GM19438 (cell line): ENCODE results near the gene SECTM1.
"Not testable (repeated sequence)": the region's sequence is repeated elsewhere in the genome, so short reads cannot be mapped to it uniquely, and the experiment has no call there.

Experiments
- ATAC-seq: cut with Tn5 transposase; IDR thresholded peaks from one replicate; pipeline ENCODE4 v1.9.1; 2021; ENCODE audit warnings: low read depth; ENCODE audit not compliant: unreplicated experiment

SECTM1 gene

DNA sequence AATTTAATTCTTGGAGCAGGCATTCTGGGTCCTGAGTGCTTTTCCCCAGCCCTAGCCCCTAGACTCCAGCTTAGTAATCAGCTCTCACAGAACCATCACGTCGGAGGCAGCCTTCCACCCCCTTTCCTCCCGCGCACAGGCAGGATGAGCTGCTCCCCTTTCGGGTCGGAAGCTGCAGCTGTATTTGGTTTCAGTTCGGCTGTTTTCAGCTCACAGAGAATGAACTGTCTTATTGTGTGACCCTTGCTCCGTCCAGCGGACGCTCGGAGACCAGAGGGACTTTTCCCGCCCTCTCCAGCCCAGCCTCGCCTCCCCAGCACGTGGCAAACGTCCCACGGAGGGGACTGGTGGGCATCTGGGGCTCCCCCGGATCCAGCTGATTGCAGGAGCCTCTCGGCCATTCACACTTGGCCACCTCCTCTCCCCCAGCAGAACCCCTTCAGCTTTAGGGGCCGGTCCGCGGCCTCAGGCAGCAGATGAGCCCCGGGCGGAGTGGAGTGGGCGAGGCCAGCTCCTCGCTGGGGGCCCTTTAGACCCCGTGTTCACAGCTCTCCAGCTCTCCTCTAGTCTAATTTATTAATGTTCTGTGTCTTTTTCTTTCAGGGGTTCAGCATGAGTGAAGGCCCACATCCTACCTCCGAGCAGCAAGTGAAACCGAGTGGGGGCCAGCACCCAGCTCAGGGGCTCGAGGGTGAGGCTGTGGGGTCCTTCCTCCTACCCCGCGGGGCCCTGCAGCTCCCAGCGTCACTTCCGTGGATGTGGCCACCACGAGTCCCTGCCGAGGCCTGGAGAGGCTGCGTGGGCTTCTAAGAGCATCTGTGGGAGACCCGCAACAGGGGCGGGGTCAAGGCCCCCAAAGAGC, 37.1 kb upstream of the SECTM1 start:
- peak; percentile 81 for ATAC-seq

GRCh38 chr17:82369211-82369610, 35.6 kb upstream of the SECTM1 start:
- ATAC-seq = no peak

GRCh38 chr17:82367724-82368524, 34.4 kb upstream of the SECTM1 start:
- ATAC-seq = no peak

DNA sequence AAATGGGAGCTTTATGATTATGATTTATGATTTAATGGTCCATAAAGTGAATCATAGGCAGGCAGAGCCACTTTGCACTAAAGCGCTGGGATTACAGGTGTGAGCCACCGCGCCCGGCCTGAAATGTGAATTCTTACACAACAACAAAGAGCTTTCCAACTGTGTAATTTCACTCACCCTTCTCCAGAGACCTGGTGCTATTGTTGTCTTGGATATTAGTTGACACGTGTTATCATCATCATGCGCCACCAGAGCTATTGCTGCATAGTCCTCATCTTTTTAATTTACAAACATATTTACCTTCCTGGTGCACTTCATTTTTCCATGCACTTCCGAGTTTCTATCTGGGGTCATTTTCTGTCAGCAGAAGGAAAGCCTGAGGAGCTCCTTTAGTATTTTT, 33.2 kb upstream of the SECTM1 start:
- ATAC-seq = no peak

DNA sequence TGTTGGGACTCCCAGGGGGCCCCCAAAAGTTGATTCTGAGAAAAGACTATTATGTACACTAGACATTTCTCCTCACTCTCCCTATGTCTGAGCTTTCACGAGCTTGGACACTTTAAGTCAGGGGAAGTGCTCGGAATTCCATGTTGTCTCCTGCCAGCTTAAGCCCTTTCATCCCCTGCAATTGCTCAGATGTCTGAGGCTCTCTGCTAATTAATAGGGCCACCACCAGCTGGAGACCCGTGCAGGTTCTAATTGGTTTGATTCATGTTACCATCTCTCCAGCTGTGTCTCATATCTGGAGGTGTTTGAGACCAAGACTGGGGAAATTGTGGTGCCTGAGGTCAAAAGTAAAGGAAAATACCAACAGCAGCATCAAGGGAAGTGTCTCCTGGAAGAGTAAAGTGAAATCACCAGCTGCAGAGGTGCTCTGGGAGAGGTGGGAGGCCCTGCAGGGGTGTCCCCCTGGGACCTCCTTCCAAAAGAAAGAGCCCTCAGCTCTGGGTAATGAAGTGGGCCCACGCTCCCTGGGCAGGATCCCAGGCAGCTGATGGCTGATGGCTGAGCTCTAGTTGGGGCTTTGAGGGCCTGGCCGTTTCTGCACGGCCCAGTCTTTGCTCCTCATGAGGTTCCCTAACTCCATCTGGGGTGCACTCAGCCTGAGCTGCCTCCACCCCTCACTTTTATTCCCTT, 32.2 kb upstream of the SECTM1 start:
- ATAC-seq = no peak

- no peak for ATAC-seq
These were observed 28.5 kb upstream of the SECTM1 start for GRCh38 chr17:82361885-82362633.

- not testable (repeated sequence) for ATAC-seq
These were observed 26.0 kb upstream of the SECTM1 start for GRCh38 chr17:82359451-82360074.

DNA sequence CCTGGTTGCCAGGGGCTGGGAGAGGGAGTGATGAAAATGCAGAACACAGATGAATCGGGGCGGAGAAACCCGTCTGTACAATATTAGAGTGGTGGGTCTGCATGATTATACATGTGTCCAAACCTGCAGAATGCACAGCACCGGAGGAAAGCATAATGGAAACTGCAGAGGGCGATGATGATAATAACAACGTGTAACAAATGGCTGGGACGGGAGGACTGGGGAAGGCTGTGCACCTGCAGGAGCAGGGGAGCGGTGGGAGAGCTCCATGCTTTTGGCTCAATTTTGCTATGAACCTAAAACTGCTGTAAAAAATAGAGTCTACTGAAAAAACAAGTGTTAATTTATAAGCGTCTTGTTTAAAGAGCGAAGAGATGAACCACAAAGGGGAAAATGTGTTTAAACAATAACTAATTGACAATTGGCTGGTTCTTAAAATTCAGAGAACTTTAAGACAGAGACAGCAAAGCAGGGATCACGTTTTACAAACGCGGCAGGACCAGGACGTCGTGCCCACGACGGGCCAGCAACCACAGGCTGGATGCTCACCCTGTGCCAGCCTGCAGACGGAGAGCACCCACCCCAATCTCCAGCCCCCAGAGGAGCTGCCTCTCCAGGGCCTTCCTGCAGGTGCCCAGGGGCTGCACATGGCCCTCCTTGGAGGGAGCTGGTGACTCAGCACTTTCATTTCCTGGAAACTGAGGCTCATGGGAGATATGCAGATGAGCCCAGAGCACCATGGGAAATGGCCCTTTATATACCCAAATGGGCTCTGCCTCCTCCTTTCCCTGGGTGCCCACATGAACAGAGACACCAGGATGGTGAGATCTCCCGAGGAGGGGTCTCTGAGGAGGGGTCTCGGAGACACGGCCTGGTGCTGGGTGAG, 25.1 kb upstream of the SECTM1 start, which contains the start of gene TEX19:
TEX19 (plus strand) TSS at position 783 of the 886 bp plus-strand sequence. CDS start 2,904 bp downstream, outside the sequence.
- no peak for ATAC-seq

GRCh38 chr17:82357394-82357793, 23.8 kb upstream of the SECTM1 start:
- ATAC-seq = no peak

DNA sequence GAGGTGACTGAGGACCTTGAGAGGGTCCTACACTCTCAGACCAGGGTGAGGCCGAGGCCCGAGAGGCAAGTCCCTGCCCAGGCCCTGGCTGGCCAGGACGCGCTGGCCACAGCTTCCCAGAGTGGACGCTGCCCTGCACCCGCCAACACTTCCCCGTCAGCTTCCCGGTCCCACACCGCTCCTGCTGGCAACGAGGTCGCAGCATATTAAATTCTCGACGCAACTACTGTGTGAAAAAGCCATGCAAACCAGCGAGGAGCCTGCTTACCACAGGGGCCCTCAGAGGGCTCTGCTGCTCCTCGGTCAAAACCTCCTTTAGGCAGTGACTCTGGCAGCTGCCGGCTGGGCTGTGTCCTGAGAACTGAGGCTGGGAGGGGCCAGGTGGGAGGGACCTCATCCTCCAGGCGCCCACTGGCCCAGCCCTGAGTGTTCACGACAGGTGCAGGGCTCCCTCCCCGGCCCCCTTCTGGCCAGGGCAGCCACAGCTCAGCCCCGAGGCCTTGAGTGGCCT, 23.3 kb upstream of the SECTM1 start:
- no peak for ATAC-seq

DNA sequence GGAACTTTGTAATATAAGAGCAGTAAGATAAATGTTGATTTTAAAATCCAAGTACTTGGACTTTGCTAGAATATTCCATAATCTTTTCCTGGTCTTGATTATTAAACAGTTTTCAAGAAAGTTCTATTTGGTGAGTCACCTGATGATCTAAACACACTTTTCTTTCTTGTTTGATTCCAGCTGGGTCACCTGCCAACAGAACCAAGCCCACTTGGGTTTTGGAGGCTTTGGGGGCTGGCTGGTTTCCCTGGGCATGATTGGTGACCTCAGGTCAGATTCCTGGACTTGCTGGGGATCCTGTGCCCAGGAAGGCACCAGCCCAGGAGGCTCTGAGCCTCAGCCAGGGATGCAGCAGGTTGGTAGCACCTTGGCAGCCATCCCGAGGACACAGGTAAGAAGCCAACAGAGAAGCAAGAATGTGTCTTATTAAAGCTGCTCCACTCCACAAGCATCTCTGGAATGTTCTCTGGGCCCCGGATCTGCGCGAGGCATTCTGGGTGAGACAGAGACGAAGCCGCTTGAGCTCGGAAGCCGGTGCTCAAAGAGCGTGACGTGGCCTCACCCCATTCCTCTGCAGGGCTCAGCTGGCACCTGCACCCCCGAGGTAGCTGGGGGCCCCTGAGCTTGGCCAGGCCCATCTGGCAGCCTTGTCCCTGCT, 22.3 kb upstream of the SECTM1 start:
- ATAC-seq = no peak

- no peak for ATAC-seq
These were observed 21.3 kb upstream of the SECTM1 start for GRCh38 chr17:82354804-82355308.

DNA sequence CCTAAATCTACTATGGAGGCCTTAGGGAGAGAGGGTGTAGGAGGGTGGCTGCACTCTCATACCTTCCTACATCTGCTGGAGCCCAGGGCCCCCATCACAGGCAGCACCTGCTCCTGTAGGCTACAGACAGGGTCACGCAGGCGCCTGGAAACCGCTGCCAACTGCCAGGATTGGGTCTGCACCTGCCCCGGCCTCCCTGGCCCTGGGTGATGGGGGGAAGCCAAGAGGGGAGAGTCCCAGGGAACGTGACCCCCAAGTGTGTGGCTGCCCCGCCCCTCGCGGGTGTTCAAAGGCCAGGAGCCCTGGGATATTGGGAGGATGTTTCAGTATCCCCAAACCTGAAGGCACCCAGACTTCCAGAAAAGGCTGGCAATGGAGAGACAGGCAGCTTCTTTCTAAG, 19.9 kb upstream of the SECTM1 start:
- ATAC-seq = no peak

- peak; percentile 56 for ATAC-seq
These were observed 18.3 kb upstream of the SECTM1 start for GRCh38 chr17:82351713-82352488.

DNA sequence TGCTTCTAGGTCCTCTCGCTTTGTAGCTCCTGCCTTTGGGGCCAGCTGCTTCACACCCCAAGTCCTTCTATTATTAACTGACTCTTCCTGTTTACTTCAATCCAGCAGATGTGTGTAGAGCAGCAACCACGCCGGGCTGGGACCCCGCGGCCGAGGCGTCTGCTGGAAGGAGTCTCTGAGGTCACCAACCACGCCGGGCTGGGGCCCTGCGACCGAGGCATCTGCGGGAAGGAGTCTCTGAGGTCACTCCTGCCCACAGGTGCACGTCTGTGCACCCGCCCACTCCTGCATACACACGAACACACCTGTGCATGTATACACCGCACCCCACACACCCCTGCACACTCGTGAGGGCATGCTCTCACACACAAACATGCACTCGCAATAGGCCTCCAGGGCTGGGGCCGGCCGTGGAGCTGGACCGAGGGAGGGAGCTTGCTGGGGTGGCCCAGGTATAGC, 17.7 kb upstream of the SECTM1 start:
- ATAC-seq = peak; percentile 59

GRCh38 chr17:82350182-82351030, 16.8 kb upstream of the SECTM1 start:
- ATAC-seq = no peak
